ENCODE data around the gene BRAT1. TPM values are rescaled to one million over a fixed set of nuclear protein-coding genes. Genes with fewer than 3 reads are reported as not detected.

BRAT1 gene
- total RNA-seq, 1 donor from 2014 or later, result 43.7 TPM

DNA sequence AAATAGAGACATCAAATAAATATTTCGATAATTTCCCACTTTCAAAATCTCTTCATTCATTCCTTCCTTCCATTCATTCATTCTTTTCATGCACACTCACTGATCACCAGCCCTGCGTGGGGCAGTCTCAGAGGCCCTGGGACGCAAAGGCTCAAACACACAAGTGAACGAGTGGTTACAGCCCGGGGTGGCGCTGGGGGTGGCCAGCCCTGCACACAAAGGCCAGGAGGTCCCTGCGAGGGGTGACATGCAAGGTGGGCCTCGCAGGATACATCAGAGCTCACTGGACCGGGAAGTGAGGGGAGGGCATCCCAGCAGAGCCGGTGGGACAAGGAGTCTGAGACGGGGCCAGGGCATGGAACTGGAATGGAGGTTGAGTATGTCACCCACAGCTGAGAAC, 46.6 kb upstream of the BRAT1 start:
- no peak for TF ChIP-seq CTCF (IDR thresholded peaks at IDR 0.05; ENCODE audit: unreplicated experiment)
- H3K36me3 Mint-ChIP-seq (ENCODE audit: insufficient read depth), result peaks cover 18% of the 10 kb centered on the region
- no peak overlapping the region for H3K27ac Mint-ChIP-seq
- no peak overlapping the region for H3K4me3 Mint-ChIP-seq (ENCODE audit: low read depth)
- H3K27me3 Mint-ChIP-seq, result no peaks in the 10 kb centered on the region
- no peaks in the 10 kb centered on the region for H3K4me1 Mint-ChIP-seq (ENCODE audit: low read depth)
- no peaks in the 10 kb centered on the region for H3K9me3 Mint-ChIP-seq (ENCODE audit: low read depth)
- no peak for DNase-seq (ENCODE audit: low spot score, unreplicated experiment)

GRCh38 chr7:2601065-2601464, 45.7 kb upstream of the BRAT1 start:
- Mint-ChIP-seq H3K27ac (no peak overlapping the region), H3K9me3 (ENCODE audit: low read depth) (no peaks in the 10 kb centered on the region), H3K27me3 (no peaks in the 10 kb centered on the region), H3K36me3 (ENCODE audit: insufficient read depth) (peaks cover 24% of the 10 kb centered on the region), H3K4me3 (ENCODE audit: low read depth) (no peak overlapping the region), H3K4me1 (ENCODE audit: low read depth) (no peaks in the 10 kb centered on the region)
- no peak for TF ChIP-seq CTCF (IDR thresholded peaks at IDR 0.05; ENCODE audit: unreplicated experiment)
- no peak for DNase-seq (ENCODE audit: low spot score, unreplicated experiment)

DNA sequence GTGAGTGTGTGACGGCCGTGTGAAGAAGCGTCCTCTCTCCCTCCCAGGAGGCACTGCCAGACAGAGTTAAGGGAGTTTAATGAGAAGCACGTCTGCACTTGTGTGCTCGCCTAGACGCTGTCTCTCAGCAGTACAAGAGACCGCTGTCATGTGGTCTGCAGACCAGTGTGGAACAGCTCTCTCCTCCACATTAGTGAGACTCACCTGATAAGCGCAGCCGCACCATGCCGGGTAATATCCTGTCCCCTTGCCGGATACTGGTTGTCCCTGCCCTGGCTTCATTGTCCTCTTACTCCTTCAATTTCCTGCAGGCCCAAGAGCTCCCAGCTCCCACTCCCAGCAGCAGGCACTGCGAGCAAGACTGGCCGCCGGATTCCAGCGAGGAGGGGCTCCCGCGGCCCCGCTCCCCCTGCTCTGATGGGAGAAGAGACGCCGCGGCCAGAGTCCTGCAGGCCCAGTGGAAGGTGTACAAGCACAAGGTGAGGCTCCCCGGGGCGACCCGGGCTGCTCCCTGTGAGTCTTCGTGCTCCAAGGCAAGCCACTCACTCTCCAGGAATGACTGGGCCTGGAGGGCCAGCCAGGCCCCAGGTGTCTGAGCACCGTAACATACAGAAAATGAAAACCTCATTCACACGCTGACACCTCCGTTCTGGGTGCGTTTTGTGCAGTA, 43.0 kb upstream of the BRAT1 start:
- Mint-ChIP-seq H3K36me3 (ENCODE audit: insufficient read depth) (peaks cover 32% of the 10 kb centered on the region), H3K27me3 (no peaks in the 10 kb centered on the region), H3K4me1 (ENCODE audit: low read depth) (no peaks in the 10 kb centered on the region), H3K27ac (no peak overlapping the region), H3K9me3 (ENCODE audit: low read depth) (no peaks in the 10 kb centered on the region), H3K4me3 (ENCODE audit: low read depth) (no peak overlapping the region)
- no peak for TF ChIP-seq CTCF (IDR thresholded peaks at IDR 0.05; ENCODE audit: unreplicated experiment)
- no peak for DNase-seq (ENCODE audit: low spot score, unreplicated experiment)

DNA sequence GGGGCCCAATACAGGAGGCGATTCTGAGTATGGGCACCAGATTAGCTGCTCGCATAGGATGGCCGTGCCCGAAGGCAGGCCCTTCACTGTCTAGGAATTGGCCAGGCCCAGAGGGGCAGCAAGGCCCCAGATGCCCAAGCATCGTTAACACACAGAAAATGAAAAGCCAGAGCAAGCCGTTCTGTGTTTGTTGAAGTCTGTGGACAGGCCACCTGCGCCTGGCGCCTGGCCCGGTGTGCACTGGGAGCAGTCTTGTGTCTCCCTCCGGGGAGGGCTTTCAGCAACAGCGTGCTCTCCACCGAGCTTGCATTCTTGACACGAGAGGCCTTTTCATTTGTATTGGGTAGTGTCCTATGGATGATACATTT, 41.9 kb upstream of the BRAT1 start:
- no peak for DNase-seq (ENCODE audit: low spot score, unreplicated experiment)
- peaks cover 32% of the 10 kb centered on the region for H3K36me3 Mint-ChIP-seq (ENCODE audit: insufficient read depth)
- no peaks in the 10 kb centered on the region for H3K27me3 Mint-ChIP-seq
- H3K9me3 Mint-ChIP-seq (ENCODE audit: low read depth), result no peaks in the 10 kb centered on the region
- no peak overlapping the region for H3K4me3 Mint-ChIP-seq (ENCODE audit: low read depth)
- no peaks in the 10 kb centered on the region for H3K4me1 Mint-ChIP-seq (ENCODE audit: low read depth)
- no peak for TF ChIP-seq CTCF (IDR thresholded peaks at IDR 0.05; ENCODE audit: unreplicated experiment)
- no peak overlapping the region for H3K27ac Mint-ChIP-seq

- no peak overlapping the region for H3K4me3 Mint-ChIP-seq (ENCODE audit: low read depth)
- no peaks in the 10 kb centered on the region for H3K9me3 Mint-ChIP-seq (ENCODE audit: low read depth)
- H3K36me3 Mint-ChIP-seq (ENCODE audit: insufficient read depth), result peaks cover 30% of the 10 kb centered on the region
- no peaks in the 10 kb centered on the region for H3K4me1 Mint-ChIP-seq (ENCODE audit: low read depth)
- TF ChIP-seq CTCF (IDR thresholded peaks at IDR 0.05; ENCODE audit: unreplicated experiment), result no peak
- H3K27me3 Mint-ChIP-seq, result no peaks in the 10 kb centered on the region
- DNase-seq (ENCODE audit: low spot score, unreplicated experiment), result no peak
- H3K27ac Mint-ChIP-seq, result no peak overlapping the region
These were observed 41.3 kb upstream of the BRAT1 start for GRCh38 chr7:2596464-2597272.
